Measurements from ENCODE around the gene PRR14L.

The PRR14L gene

GRCh38 chr22:31637447-31637890 is 112.5 kb downstream of the PRR14L start:
- no peak for DNase-seq (ENCODE audit: low read depth)
- peaks cover 20% of the 10 kb centered on the region for H3K4me1 ChIP-seq (ENCODE audit: control insufficient read depth, insufficient read depth, low read length)
- peak overlapping the region; percentile 54 for H3K9ac ChIP-seq (ENCODE audit: low read length)
- H3K36me3 ChIP-seq (ENCODE audit: control insufficient read depth, insufficient read depth, low read length, severe bottlenecking) = no peaks in the 10 kb centered on the region
- H3K27me3 ChIP-seq (replicated peaks; ENCODE audit: control insufficient read depth, insufficient read depth, low read length) = no peaks in the 10 kb centered on the region
- no peaks in the 10 kb centered on the region for H3K9me3 ChIP-seq (ENCODE audit: control insufficient read depth, low read length)
- H3K4me3 ChIP-seq (ENCODE audit: low read length) = peak overlapping the region; percentile 30

GRCh38 chr22:31635638-31636306 is 114.2 kb downstream of the PRR14L start:
- H3K36me3 ChIP-seq (ENCODE audit: control insufficient read depth, insufficient read depth, low read length, severe bottlenecking) = no peaks in the 10 kb centered on the region
- no peak for DNase-seq (ENCODE audit: low read depth)
- H3K27me3 ChIP-seq (replicated peaks; ENCODE audit: control insufficient read depth, insufficient read depth, low read length) = no peaks in the 10 kb centered on the region
- H3K9me3 ChIP-seq (ENCODE audit: control insufficient read depth, low read length) = no peaks in the 10 kb centered on the region
- H3K4me3 ChIP-seq (ENCODE audit: low read length) = no peak overlapping the region
- H3K4me1 ChIP-seq (ENCODE audit: control insufficient read depth, insufficient read depth, low read length) = peaks cover 27% of the 10 kb centered on the region
- H3K9ac ChIP-seq (ENCODE audit: low read length) = no peak overlapping the region

- no peaks in the 10 kb centered on the region for H3K27me3 ChIP-seq (replicated peaks; ENCODE audit: control insufficient read depth, insufficient read depth, low read length)
Observed at GRCh38 chr22:31631436-31631835, 118.5 kb downstream of the PRR14L start.

More at GRCh38 chr22:31631436-31631835, 118.5 kb downstream of the PRR14L start:
- Histone ChIP-seq H3K4me3 (ENCODE audit: low read length) (peak overlapping the region; percentile 93), H3K9me3 (ENCODE audit: control insufficient read depth, low read length) (no peaks in the 10 kb centered on the region), H3K4me1 (ENCODE audit: control insufficient read depth, insufficient read depth, low read length) (peaks cover 43% of the 10 kb centered on the region), H3K36me3 (ENCODE audit: control insufficient read depth, insufficient read depth, low read length, severe bottlenecking) (peaks cover 16% of the 10 kb centered on the region), H3K9ac (ENCODE audit: low read length) (peak overlapping the region; percentile 97)
- DNase-seq (ENCODE audit: low read depth) = no peak

Data from adipocyte (in vitro differentiated cells).